Gastrocnemius medialis (tissue), 4 donors: Measurements from ENCODE around the gene SLC36A2. TPM values are rescaled to one million over a fixed set of nuclear protein-coding genes. Genes with fewer than 3 reads are reported as not detected.

Source experiments
- ATAC-seq, 2 donors: fragments of 150-250 bp; one replicate each; pipeline ENCODE4 v1.9.1; 2016
- DNase-seq, 2 donors: peaks; one replicate each; pipeline ENCODE4 v3.0.0-alpha.2; 2019
- H3K27ac ChIP-seq, 4 donors: fragments of 200-600 bp; sonication (generic); 1 replicate in 1 of 4; 2 replicates in 3 of 4; pipeline ENCODE4 v1.5.1; 2016 to 2018; ENCODE audit warnings: mild to moderate bottlenecking in 2 of 4, moderate library complexity in 1 of 4
- H3K27me3 ChIP-seq, 3 donors: fragments of 200-600 bp; sonication (generic) in 2 of 3; 1 replicate in 1 of 3; 2 replicates in 2 of 3; pipeline versions ENCODE4 v1.5.1 to v1.6.0; 2016 to 2019; ENCODE audit warnings: mild to moderate bottlenecking in 1 of 3, moderate library complexity in 1 of 3
- H3K36me3 ChIP-seq, 2 donors: fragments of 200-600 bp; sonication (generic) in 1 of 2; one replicate each; pipeline ENCODE4 v1.5.1; 2017 to 2018
- H3K4me1 ChIP-seq, 2 donors: fragments of 200-600 bp; sonication (generic) in 1 of 2; one replicate each; pipeline ENCODE4 v1.5.1; 2016 to 2017; ENCODE audit warnings: mild to moderate bottlenecking in 2 of 2
- H3K4me3 ChIP-seq, 4 donors: fragments of 200-600 bp; sonication (generic) in 3 of 4; 1 replicate in 1 of 4; 2 replicates in 3 of 4; pipeline ENCODE4 v1.5.1; 2016 to 2019; ENCODE audit warnings: mild to moderate bottlenecking in 2 of 4
- H3K9me3 ChIP-seq, 3 donors: fragments of 200-600 bp; sonication (generic) in 2 of 3; 1 replicate in 1 of 3; 2 replicates in 2 of 3; pipeline ENCODE4 v1.5.1; 2016 to 2019
- POLR2A ChIP-seq, 2 donors: fragments of 450-650 bp; IDR thresholded peaks; one replicate each; pipeline ENCODE4 v1.6.1; 2017; ENCODE audit warnings: antibody characterized with exemption in 2 of 2, mild to moderate bottlenecking in 2 of 2, moderate library complexity in 2 of 2
- in situ Hi-C, 4 donors: fragments of 200-750 bp; cut with MboI; loops; one replicate each; pipeline versions ENCODE4 v1.15.0 to v1.8.0; 2017; ENCODE audit warnings: low sequenced_read_pairs in 4 of 4
- intact Hi-C: fragments of 100-400 bp; cut with DNase I; formaldehyde crosslinking; loops from one replicate; pipeline ENCODE4 v1.15.1; 2023; ENCODE audit warnings: low total_unique reads
- total RNA-seq, 4 donors: library from RNA; depleted of rRNA; stranded (reverse); fragments of >200 nt; gene quantifications; one replicate each; pipeline versions ENCODE4 v1.1.0 to v1.2.3, GENCODE V29; 2016
- TF ChIP-seq, protein P1 (sequence below), 5 experiments: fragments of 450-650 bp in 3 of 5; fragments of 200-600 bp in 2 of 5; sonication (generic) in 2 of 5; IDR thresholded peaks in 4 of 5; conservative IDR thresholded peaks in 1 of 5; 1 replicate in 4 of 5; 2 replicates in 1 of 5; pipeline ENCODE4 v1.5.1; 2016 to 2019; ENCODE audit warnings: antibody characterized with exemption in 5 of 5, mild to moderate bottlenecking in 3 of 5, moderate library complexity in 3 of 5

SLC36A2 gene
- 10 to 100 TPM in 3 of 4 donors, 1 to 10 TPM in 1; 8.8 to 22.9 (median 16.4) TPM for total RNA-seq

DNA sequence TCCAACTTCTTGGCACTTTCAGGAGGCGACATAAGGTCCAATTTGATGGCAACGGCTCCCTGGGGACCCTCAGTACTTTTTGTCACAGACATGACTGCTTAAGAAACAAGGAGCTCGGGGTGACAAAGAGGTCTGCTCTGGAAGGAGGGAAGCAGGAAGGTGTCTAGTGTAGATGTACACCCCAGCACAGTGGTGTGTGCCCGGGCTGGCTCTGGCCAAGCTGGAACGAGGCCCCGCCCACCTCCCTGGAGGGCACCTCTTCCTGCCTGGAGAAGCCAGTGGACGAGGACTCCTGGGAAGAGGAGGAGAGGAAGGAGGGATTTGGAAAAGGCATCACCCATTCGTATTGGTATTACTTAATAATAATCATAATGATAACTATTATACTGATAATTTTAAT is at the start of gene SLC36A2:
SLC36A2 (minus strand) TSS at position 191 of the 400 bp plus-strand sequence; CDS start at position 92, 99 bp downstream.
- Histone ChIP-seq H3K27ac (peak within 1 kb of the TSS; percentile 92 to 96 (median 94)), H3K36me3 (peaks cover 0 to 15% of the 10 kb centered on the region in 2 donors), H3K4me1 (peaks cover 47 to 49% of the 10 kb centered on the region in 2 donors), H3K9me3 (no peaks in the 10 kb centered on the region), H3K4me3 (peak within 1 kb of the TSS; percentile 50 to 63 (median 54)), H3K27me3 (no peaks in the 10 kb centered on the region)
- ATAC-seq (peak in 1 of 2 donors; percentile 40), DNase-seq (peak; percentile 62 to 90)
- intact Hi-C loops, result loop anchor here (5.0 kb wide), 1 partner anchor 85 kb away; no protein-coding TSS in a partner anchor
- TF ChIP-seq POLR2A (IDR thresholded peaks at IDR 0.05), result peak; percentile 42 to 83
- TF ChIP-seq, protein P1, sequence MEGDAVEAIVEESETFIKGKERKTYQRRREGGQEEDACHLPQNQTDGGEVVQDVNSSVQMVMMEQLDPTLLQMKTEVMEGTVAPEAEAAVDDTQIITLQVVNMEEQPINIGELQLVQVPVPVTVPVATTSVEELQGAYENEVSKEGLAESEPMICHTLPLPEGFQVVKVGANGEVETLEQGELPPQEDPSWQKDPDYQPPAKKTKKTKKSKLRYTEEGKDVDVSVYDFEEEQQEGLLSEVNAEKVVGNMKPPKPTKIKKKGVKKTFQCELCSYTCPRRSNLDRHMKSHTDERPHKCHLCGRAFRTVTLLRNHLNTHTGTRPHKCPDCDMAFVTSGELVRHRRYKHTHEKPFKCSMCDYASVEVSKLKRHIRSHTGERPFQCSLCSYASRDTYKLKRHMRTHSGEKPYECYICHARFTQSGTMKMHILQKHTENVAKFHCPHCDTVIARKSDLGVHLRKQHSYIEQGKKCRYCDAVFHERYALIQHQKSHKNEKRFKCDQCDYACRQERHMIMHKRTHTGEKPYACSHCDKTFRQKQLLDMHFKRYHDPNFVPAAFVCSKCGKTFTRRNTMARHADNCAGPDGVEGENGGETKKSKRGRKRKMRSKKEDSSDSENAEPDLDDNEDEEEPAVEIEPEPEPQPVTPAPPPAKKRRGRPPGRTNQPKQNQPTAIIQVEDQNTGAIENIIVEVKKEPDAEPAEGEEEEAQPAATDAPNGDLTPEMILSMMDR (IDR thresholded peaks at IDR 0.05 in 4 of 5, conservative IDR thresholded peaks at IDR 0.05 in 1 of 5), result no peak
- in situ Hi-C loops, result no loop called here

DNA sequence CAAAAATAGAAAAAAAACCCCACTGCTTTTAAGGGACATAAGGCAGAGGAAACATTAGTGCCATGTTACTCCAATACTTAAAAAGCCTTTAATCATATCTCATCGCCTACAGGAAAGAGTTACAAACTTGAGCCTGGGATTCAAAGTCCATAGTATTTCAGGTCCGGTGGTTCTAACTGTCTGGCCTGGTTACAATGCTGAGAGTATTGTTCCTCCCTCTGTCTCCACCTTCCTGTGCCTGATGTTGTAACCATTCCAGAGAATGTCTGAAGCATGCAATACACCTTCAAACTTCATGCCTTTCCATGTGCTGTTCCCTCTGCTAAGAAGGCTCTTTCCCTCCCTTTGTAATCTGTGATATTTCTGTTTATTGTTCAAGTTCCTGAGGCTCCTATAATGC is 41.6 kb upstream of the SLC36A2 start:
- in situ Hi-C loops, result no loop called here
- H3K9me3 ChIP-seq, result no peaks in the 10 kb centered on the region

DNA sequence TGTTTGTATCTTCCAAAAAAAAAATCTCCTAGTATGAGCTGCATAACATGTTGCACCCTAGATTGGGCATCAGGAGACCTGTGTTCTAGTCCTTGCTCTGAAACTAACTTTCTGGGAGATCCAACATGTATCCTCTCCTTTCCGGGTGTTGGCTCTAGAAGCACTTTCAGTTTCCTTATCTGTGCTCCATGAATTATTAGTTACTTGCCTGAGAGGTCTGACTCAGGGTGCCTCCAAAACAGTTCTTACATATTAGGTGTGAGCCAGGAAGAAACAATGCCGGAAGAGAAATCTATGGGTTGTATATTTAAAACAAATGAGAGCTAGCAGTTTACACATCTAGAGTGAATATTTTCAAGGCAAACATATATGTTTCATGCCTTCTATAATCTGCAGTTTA is 36.7 kb upstream of the SLC36A2 start:
- intact Hi-C loops, result loop anchor here (1.0 to 2.0 kb wide), 2 partner anchors 71 to 116 kb away; no protein-coding TSS in a partner anchor
- peak overlapping the region in 3 of 4 donors; percentile 26 to 33 (median 28) for H3K4me3 ChIP-seq
- ATAC-seq, result peak; percentile 8 to 40

More for the DNA sequence above, 41.6 kb upstream of the SLC36A2 start:
- H3K27ac ChIP-seq, result no peak overlapping the region
- intact Hi-C loops, result no loop called here
- no peaks in the 10 kb centered on the region for H3K27me3 ChIP-seq
- no peak for ATAC-seq
- no peak for DNase-seq
- no peak overlapping the region for H3K4me3 ChIP-seq
- peaks cover 7 to 10% of the 10 kb centered on the region in 2 donors for H3K4me1 ChIP-seq
- no peak for TF ChIP-seq POLR2A (IDR thresholded peaks at IDR 0.05)
- TF ChIP-seq, protein P1 (IDR thresholded peaks at IDR 0.05 in 4 of 5, conservative IDR thresholded peaks at IDR 0.05 in 1 of 5), result no peak
- H3K36me3 ChIP-seq, result no peaks in the 10 kb centered on the region

DNA sequence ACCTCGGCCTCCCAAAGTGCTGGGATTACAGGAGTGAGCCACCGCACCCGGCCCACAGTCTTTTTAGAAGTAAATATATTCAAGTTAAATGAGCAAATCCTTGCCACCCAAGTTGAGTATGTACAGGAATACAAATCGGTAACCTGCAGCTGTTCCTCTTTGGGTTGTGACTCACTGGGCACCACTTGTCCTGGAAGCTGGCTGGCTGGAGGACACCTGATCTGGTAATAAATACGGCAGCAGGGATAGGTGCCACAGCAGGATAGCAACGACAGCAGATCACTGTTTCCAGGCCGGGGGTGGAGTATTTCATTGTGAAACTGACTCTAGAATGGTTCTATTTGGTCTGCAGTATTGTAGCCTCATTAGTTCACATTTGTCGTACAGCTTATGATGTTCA is 35.7 kb upstream of the SLC36A2 start:
- H3K27ac ChIP-seq, result peak overlapping the region; percentile 93 to 97 (median 96)
- no peaks in the 10 kb centered on the region for H3K9me3 ChIP-seq
- peak in 1 of 2 donors; percentile 33 for TF ChIP-seq POLR2A (IDR thresholded peaks at IDR 0.05)
- TF ChIP-seq, protein P1 (IDR thresholded peaks at IDR 0.05 in 4 of 5, conservative IDR thresholded peaks at IDR 0.05 in 1 of 5), result no peak
- ATAC-seq (peak; percentile 92), DNase-seq (peak; percentile 93 to 97)
- H3K4me1 ChIP-seq, result peaks cover 26 to 31% of the 10 kb centered on the region in 2 donors
- H3K4me3 ChIP-seq, result peak overlapping the region in 3 of 4 donors; percentile 26 to 33 (median 30)
- H3K27me3 ChIP-seq, result no peaks in the 10 kb centered on the region
- in situ Hi-C loops, result no loop called here
- H3K36me3 ChIP-seq, result no peaks in the 10 kb centered on the region
- intact Hi-C loops, result loop anchor here (1.0 kb wide), 2 partner anchors 34 to 51 kb away; no protein-coding TSS in a partner anchor

More for the DNA sequence above, 36.7 kb upstream of the SLC36A2 start:
- Histone ChIP-seq H3K36me3 (no peaks in the 10 kb centered on the region), H3K9me3 (no peaks in the 10 kb centered on the region), H3K4me1 (peaks cover 26% of the 10 kb centered on the region in 2 donors), H3K27ac (peak overlapping the region; percentile 93 to 97 (median 96)), H3K27me3 (no peaks in the 10 kb centered on the region)
- no peak for DNase-seq
- in situ Hi-C loops, result no loop called here
- no peak for TF ChIP-seq POLR2A (IDR thresholded peaks at IDR 0.05)
- TF ChIP-seq, protein P1 (IDR thresholded peaks at IDR 0.05 in 4 of 5, conservative IDR thresholded peaks at IDR 0.05 in 1 of 5), result no peak
